SK-N-SH (cell line): ENCODE results near the gene SERP2. TPM values are rescaled to one million over a fixed set of nuclear protein-coding genes. Genes with fewer than 3 reads are reported as not detected.

Source experiments
- CHD2 ChIP-seq: fragments of 150-350 bp; IDR thresholded peaks from 2 replicates; pipeline ENCODE4 v1.6.1; 2018; ENCODE audit warnings: low read length; ENCODE audit not compliant: partially characterized antibody
- CTCF ChIP-seq: fragments of 200-600 bp; sonication (generic); IDR thresholded peaks from 2 replicates; pipeline ENCODE4 v1.6.1; 2017; ENCODE audit warnings: antibody characterized with exemption, mild to moderate bottlenecking, moderate library complexity
- ELF1 ChIP-seq: IDR thresholded peaks from 2 replicates; pipeline ENCODE4 v1.4.0; 2012
- EP300 ChIP-seq, 2 experiments: IDR thresholded peaks; 2 replicates each; pipeline versions ENCODE4 v1.4.0 to v1.6.1; 2012; ENCODE audit warnings: borderline replicate concordance in 1 of 2, low read depth in 1 of 2, low read length in 1 of 2
- EZH2phosphoT487 ChIP-seq: fragments of 200-600 bp; sonication (generic); IDR thresholded peaks from 2 replicates; pipeline ENCODE4 v1.6.1; 2017; ENCODE audit warnings: low read depth, mixed run types, mild to moderate bottlenecking, antibody characterized with exemption, moderate library complexity, borderline replicate concordance
- FOXJ3 ChIP-seq: sonication (generic); formaldehyde crosslinking; IDR thresholded peaks from 2 replicates; pipeline ENCODE4 v1.5.1; 2020; ENCODE audit warnings: mild to moderate bottlenecking, missing genetic modification reagents
- FOXM1 ChIP-seq: IDR thresholded peaks from 2 replicates; pipeline ENCODE4 v1.4.0; 2012; ENCODE audit warnings: low read depth, mild to moderate bottlenecking
- JUND ChIP-seq: IDR thresholded peaks from 2 replicates; pipeline ENCODE4 v1.4.0; 2012
- NFIC ChIP-seq: IDR thresholded peaks from 2 replicates; pipeline ENCODE4 v1.4.0; 2012; ENCODE audit warnings: borderline replicate concordance
- NRF1 ChIP-seq: IDR thresholded peaks from 2 replicates; pipeline ENCODE4 v1.6.1; 2012; ENCODE audit warnings: low read depth, mild to moderate bottlenecking, low read length
- PBX3 ChIP-seq: IDR thresholded peaks from 2 replicates; pipeline ENCODE4; 2012
- POLR2AphosphoS5 ChIP-seq: IDR thresholded peaks from 2 replicates; pipeline ENCODE4 v1.6.1; 2012; ENCODE audit warnings: low read depth, low read length
- RAD21 ChIP-seq: IDR thresholded peaks from 2 replicates; pipeline ENCODE4 v1.6.1; 2012; ENCODE audit warnings: mild to moderate bottlenecking, low read length
- RCOR1 ChIP-seq: fragments of 150-350 bp; IDR thresholded peaks from 2 replicates; pipeline ENCODE4 v1.6.1; 2017; ENCODE audit warnings: antibody characterized with exemption, low read length
- RFX5 ChIP-seq: IDR thresholded peaks from 2 replicates; pipeline ENCODE4 v1.6.1; 2012; ENCODE audit warnings: mild to moderate bottlenecking, improper control_type of control experiment, low read length
- SIN3A ChIP-seq: IDR thresholded peaks from 2 replicates; pipeline ENCODE4 v1.6.1; 2012; ENCODE audit warnings: low read depth, mild to moderate bottlenecking, low read length, moderate library complexity, borderline replicate concordance
- YY1 ChIP-seq: IDR thresholded peaks from 2 replicates; pipeline ENCODE4 v1.4.0; 2012; ENCODE audit warnings: low read depth, mild to moderate bottlenecking
- polyA plus RNA-seq, 3 experiments: library from polyadenylated mRNA; depleted of rRNA; stranded (reverse); fragments of >200 nt; gene quantifications; 2 replicates each; pipeline ENCODE4 v1.2.3, GENCODE V29; 2012
- TF ChIP-seq, protein P1 (sequence below): IDR thresholded peaks from 2 replicates; pipeline ENCODE4 v1.6.1; 2012; ENCODE audit warnings: mild to moderate bottlenecking, low read depth, low read length, moderate library complexity
- TF ChIP-seq, protein P2 (sequence below): IDR thresholded peaks from 2 replicates; pipeline ENCODE4 v1.4.0; 2012; ENCODE audit warnings: low read depth, borderline replicate concordance
- TF ChIP-seq, protein P3 (sequence below): fragments of 150-350 bp; IDR thresholded peaks from 2 replicates; pipeline ENCODE4 v1.6.1; 2017; ENCODE audit warnings: antibody characterized with exemption, low read length, low read depth, borderline replicate concordance

The SERP2 gene
- polyA plus RNA-seq, 1 of the 3 experiments (the other 2 are of a cell fraction) = 4.9 TPM

DNA sequence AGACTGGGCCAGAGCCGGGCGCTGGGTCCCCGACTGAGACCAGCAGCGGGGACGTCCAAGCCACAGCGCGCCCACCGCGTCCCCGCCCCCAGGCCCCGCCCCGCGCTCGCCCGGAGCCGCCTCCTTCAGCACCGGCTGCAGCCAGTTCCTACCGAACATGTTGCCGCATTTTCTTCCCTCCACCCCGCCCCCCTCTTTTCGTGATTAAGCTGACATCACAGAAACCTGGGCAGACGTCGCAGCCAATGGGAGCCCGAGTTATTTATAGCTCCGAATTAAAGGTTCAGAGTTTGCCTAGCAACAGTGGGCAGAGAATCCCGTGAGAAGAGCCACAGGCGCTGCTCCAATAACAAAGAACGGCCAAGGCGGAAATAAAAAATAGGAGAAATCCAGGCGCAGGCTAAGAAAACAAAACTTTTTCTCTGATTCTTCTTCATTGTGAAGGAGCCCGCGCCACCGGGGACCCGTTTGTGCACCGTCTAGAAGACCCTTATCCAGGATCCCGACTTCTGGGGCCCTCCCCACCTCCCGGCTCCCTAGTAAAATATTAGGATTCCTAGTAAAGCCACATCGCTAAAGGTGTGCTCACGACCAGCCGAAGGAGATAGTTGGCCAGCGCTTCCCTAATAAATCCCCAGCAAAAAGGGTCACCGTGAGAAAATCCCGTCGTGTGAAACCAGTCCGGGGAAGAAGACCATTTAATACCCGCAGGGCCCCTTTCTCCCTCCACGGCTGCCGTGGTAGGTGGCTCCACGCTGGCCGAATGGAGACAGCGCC, 61.7 kb downstream of the SERP2 start (continued):
- TF ChIP-seq PBX3 = peak; percentile 39
- no peak for TF ChIP-seq YY1
- TF ChIP-seq, protein P1, sequence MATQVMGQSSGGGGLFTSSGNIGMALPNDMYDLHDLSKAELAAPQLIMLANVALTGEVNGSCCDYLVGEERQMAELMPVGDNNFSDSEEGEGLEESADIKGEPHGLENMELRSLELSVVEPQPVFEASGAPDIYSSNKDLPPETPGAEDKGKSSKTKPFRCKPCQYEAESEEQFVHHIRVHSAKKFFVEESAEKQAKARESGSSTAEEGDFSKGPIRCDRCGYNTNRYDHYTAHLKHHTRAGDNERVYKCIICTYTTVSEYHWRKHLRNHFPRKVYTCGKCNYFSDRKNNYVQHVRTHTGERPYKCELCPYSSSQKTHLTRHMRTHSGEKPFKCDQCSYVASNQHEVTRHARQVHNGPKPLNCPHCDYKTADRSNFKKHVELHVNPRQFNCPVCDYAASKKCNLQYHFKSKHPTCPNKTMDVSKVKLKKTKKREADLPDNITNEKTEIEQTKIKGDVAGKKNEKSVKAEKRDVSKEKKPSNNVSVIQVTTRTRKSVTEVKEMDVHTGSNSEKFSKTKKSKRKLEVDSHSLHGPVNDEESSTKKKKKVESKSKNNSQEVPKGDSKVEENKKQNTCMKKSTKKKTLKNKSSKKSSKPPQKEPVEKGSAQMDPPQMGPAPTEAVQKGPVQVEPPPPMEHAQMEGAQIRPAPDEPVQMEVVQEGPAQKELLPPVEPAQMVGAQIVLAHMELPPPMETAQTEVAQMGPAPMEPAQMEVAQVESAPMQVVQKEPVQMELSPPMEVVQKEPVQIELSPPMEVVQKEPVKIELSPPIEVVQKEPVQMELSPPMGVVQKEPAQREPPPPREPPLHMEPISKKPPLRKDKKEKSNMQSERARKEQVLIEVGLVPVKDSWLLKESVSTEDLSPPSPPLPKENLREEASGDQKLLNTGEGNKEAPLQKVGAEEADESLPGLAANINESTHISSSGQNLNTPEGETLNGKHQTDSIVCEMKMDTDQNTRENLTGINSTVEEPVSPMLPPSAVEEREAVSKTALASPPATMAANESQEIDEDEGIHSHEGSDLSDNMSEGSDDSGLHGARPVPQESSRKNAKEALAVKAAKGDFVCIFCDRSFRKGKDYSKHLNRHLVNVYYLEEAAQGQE = no peak
- 0 out of 2 replicates have a peak, but pooled peaks have one; percentile 33 for TF ChIP-seq SIN3A
- TF ChIP-seq EZH2phosphoT487 = no peak
- TF ChIP-seq ELF1 = peak; percentile 15; the same call in 1 of the 2 replicates
- peak; percentile 43 to 91; a peak in 2 of 4 replicates for TF ChIP-seq EP300 (IDR thresholded peaks at IDR 0.05; ENCODE audit: borderline replicate concordance in 1 of 2, low read depth in 1 of 2, low read length in 1 of 2)
- TF ChIP-seq RFX5 = peak; percentile 99
- TF ChIP-seq POLR2AphosphoS5 = peak; percentile 33
- TF ChIP-seq, protein P2, sequence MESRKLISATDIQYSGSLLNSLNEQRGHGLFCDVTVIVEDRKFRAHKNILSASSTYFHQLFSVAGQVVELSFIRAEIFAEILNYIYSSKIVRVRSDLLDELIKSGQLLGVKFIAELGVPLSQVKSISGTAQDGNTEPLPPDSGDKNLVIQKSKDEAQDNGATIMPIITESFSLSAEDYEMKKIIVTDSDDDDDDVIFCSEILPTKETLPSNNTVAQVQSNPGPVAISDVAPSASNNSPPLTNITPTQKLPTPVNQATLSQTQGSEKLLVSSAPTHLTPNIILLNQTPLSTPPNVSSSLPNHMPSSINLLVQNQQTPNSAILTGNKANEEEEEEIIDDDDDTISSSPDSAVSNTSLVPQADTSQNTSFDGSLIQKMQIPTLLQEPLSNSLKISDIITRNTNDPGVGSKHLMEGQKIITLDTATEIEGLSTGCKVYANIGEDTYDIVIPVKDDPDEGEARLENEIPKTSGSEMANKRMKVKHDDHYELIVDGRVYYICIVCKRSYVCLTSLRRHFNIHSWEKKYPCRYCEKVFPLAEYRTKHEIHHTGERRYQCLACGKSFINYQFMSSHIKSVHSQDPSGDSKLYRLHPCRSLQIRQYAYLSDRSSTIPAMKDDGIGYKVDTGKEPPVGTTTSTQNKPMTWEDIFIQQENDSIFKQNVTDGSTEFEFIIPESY = peak; percentile 83
- TF ChIP-seq RCOR1 = 0 out of 2 replicates have a peak, but pooled peaks have one; percentile 20
- peak; percentile 16; the same call in 1 of the 2 replicates for TF ChIP-seq JUND
- no peak for TF ChIP-seq CTCF
- TF ChIP-seq FOXM1 = no peak; the same call in 1 of the 2 replicates
- TF ChIP-seq NRF1 = no peak
- TF ChIP-seq CHD2 = peak; percentile 97
- no peak for TF ChIP-seq FOXJ3
- no peak for TF ChIP-seq NFIC
- TF ChIP-seq, protein P3, sequence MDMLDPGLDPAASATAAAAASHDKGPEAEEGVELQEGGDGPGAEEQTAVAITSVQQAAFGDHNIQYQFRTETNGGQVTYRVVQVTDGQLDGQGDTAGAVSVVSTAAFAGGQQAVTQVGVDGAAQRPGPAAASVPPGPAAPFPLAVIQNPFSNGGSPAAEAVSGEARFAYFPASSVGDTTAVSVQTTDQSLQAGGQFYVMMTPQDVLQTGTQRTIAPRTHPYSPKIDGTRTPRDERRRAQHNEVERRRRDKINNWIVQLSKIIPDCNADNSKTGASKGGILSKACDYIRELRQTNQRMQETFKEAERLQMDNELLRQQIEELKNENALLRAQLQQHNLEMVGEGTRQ = no peak
- TF ChIP-seq RAD21 = peak; percentile 22
- TF ChIP-seq, all 33 proteins: peak for 17
